ENCODE data around the gene DRD1. TPM values are rescaled to one million over a fixed set of nuclear protein-coding genes. Genes with fewer than 3 reads are reported as not detected.
"Not testable (repeated sequence)": the region's sequence is repeated elsewhere in the genome, so short reads cannot be mapped to it uniquely, and the experiment has no call there.

Gene DRD1
- total RNA-seq, 1 donor from 2014 or later: 0.07 TPM

DNA sequence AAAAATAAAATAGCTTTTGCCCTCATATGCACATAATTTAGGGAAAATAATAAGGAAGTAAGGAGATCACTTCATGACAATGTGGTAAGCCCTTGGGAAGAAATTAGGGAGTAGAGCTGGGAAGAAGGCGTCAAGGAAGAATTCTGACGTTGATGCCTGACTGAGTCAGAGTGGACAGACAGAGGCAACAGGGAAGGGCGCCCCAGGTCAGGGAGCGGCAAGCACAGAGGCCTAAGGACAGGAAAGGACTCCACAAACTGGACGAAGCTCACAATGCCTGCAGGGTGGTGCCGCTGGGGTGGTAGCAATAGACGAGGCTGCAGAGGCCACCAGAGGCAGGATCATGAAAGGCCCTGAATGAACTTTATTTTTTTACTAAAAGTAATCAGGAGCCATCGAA is 7.6 kb downstream of the DRD1 start:
- Mint-ChIP-seq H3K9me3 (no peaks in the 10 kb centered on the region), H3K27ac (no peak overlapping the region), H3K4me3 (no peak overlapping the region), H3K27me3 (peaks cover 39% of the 10 kb centered on the region), H3K4me1 (no peaks in the 10 kb centered on the region), H3K36me3 (ENCODE audit: low read depth) (no peaks in the 10 kb centered on the region)
- intact Hi-C loops (cut with micrococcal nuclease): no loop called here
- no peak for DNase-seq

DNA sequence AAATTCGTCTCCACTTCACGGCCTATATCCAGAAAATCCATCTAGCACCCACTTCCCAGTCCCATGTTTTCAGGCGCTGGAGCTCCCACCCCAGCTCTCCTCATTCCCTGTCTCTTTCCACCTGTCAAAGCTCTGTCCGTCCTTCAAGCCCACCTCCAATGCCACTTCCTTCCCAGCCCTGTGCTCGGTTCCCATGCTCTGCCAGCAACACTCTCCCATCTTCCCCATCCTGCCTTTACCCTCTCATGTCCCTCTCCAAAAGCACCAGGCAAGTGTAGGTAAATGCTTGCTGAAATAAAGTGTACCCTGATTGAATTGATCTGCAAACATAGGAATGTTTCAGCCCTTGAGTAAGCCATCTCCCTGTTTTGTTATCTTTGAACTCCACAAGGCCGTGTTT is 9.2 kb downstream of the DRD1 start:
- peak; percentile 16 for DNase-seq
- intact Hi-C loops (cut with micrococcal nuclease): no loop called here
- Mint-ChIP-seq H3K36me3 (ENCODE audit: low read depth) (no peaks in the 10 kb centered on the region), H3K9me3 (no peaks in the 10 kb centered on the region), H3K27me3 (peaks cover 28% of the 10 kb centered on the region), H3K4me3 (no peak overlapping the region), H3K4me1 (no peaks in the 10 kb centered on the region), H3K27ac (no peak overlapping the region)

DNA sequence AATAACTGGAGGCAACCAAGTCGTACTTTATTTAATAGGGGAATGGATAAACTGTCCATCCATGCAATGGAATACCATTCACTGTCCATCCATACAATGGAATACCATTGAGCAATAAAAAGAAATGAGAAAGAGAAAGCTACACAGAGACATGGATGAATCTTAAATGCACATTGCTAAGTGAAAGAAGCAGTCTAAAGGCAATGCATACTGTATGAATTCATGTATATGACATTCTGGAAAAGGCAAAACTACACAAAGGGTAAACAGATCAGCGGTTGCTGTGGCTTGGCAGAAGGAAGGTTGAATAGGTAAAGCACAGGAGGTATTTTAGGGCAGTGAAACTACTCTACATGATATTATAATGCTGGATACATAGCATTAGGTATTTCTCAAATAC is 16.2 kb downstream of the DRD1 start:
- intact Hi-C loops (cut with micrococcal nuclease): no loop called here
- Mint-ChIP-seq H3K9me3 (peaks cover 4% of the 10 kb centered on the region), H3K4me3 (no peak overlapping the region), H3K36me3 (ENCODE audit: low read depth) (no peaks in the 10 kb centered on the region), H3K27ac (no peak overlapping the region), H3K27me3 (peaks cover 13% of the 10 kb centered on the region), H3K4me1 (no peaks in the 10 kb centered on the region)
- DNase-seq: no peak

DNA sequence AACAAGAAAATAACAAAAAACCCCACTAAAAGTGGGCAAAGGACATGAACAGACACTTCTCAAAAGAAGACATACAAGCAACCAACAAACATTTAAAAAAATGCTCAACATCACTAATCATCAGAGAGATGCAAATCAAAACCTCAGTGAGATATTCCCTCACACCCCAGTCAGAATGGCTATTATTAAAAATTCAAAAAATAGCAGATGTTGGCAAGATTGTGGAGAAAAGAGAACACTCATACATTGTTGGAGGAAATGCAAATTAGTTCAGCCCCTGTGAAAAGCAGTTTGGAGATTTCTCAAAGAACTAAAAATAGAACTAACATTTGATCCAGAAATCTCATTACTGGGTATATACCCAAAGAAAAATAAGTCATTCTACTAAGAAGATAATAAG is 19.4 kb downstream of the DRD1 start:
- H3K4me3 Mint-ChIP-seq; H3K4me1 Mint-ChIP-seq; intact Hi-C loops (cut with micrococcal nuclease); H3K36me3 Mint-ChIP-seq (ENCODE audit: low read depth); H3K27ac Mint-ChIP-seq: not testable (repeated sequence)
- peak; percentile 2 for DNase-seq
- Mint-ChIP-seq H3K27me3 (peaks cover 16% of the 10 kb centered on the region), H3K9me3 (peaks cover 13% of the 10 kb centered on the region)

DNA sequence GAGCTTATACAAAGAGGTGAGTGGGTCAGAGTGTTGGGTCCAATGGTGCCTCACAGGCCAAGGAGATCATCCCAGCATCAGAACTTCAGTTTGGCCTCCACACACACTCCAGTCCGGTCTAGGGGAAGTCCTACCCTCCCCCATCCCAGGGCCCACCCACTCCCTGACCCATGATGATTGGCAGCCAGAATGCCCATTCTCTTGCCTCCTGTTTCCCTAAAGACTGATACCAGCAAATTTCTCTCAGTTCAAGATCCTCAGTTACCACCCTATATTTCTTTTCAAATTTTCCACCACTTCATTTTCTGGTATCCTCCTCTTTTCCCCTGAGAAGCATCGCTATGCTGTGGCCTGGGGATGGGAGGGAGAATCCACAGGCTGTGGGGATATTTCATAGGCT is 21.9 kb downstream of the DRD1 start:
- peaks cover 14% of the 10 kb centered on the region for H3K9me3 Mint-ChIP-seq
- intact Hi-C loops (cut with micrococcal nuclease): no loop called here
- H3K4me1 Mint-ChIP-seq: no peaks in the 10 kb centered on the region
- no peak overlapping the region for H3K4me3 Mint-ChIP-seq
- H3K36me3 Mint-ChIP-seq (ENCODE audit: low read depth): no peaks in the 10 kb centered on the region
- peaks cover 16% of the 10 kb centered on the region for H3K27me3 Mint-ChIP-seq
- DNase-seq: no peak
- no peak overlapping the region for H3K27ac Mint-ChIP-seq

DNA sequence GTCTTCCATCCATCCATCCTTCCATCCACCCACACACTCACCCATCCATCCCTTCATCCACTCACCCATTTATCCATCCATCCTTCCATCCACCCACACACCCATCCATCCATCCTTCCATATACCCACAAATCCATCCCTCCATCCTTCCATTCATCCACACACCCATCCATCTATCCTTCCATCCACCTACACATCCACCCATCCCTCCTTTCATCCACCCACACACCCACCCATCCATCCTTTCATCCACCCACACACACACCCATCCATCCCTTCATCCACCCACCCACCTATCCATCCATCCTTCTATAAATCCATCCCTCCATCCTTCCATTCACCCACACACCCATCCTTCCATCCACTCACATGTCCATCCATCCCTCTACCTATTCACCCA is 23.6 kb downstream of the DRD1 start:
- Mint-ChIP-seq H3K27me3 (peaks cover 16% of the 10 kb centered on the region), H3K4me3 (no peak overlapping the region), H3K36me3 (ENCODE audit: low read depth) (no peaks in the 10 kb centered on the region), H3K27ac (no peak overlapping the region), H3K9me3 (peaks cover 18% of the 10 kb centered on the region), H3K4me1 (no peaks in the 10 kb centered on the region)
- no peak for DNase-seq
- intact Hi-C loops (cut with micrococcal nuclease): no loop called here

DNA sequence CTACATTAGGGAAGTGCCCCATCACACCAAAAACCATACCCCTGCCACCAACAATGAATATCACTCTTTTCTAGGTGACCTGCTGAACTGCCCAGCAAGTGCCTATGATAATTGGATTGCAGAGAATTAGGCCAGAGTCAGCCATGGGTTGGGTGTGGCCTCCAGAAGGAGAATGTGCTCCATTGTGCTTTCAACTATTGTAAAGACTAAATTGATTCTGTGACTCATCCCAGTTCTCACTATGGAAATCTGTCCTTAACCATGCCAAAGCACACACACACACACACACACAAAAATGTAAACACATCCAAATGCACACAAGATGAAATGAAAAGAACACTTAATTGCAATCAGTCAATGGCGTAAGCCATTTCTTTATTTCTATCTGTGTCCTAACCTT is 25.7 kb downstream of the DRD1 start:
- Mint-ChIP-seq H3K9me3 (peaks cover 18% of the 10 kb centered on the region), H3K4me3 (no peak overlapping the region), H3K27me3 (peaks cover 10% of the 10 kb centered on the region), H3K36me3 (ENCODE audit: low read depth) (no peaks in the 10 kb centered on the region), H3K4me1 (no peaks in the 10 kb centered on the region), H3K27ac (no peak overlapping the region)
- intact Hi-C loops (cut with micrococcal nuclease): no loop called here
- DNase-seq: no peak

DNA sequence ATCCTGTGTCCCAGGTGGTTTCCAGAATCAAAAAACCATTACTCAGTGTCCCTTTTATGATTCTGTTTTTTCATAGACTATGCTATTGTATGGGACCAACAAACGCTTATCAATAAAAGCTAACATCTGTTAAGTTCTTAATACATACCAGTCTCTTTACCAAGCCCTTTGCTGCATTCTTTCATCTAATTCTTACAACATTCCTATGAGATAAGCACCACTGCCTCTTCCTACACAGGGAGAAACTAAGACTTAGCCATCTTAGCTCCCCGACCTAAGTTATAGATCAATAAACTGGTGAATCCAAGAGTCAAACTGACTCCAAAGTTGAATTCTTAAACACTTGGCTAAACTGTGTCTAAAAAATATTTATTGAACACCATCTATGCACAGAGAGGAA is 26.6 kb downstream of the DRD1 start:
- Mint-ChIP-seq H3K27ac (no peak overlapping the region), H3K9me3 (peaks cover 18% of the 10 kb centered on the region), H3K4me3 (no peak overlapping the region), H3K4me1 (no peaks in the 10 kb centered on the region), H3K27me3 (peaks cover 8% of the 10 kb centered on the region), H3K36me3 (ENCODE audit: low read depth) (no peaks in the 10 kb centered on the region)
- intact Hi-C loops (cut with micrococcal nuclease): no loop called here
- no peak for DNase-seq

DNA sequence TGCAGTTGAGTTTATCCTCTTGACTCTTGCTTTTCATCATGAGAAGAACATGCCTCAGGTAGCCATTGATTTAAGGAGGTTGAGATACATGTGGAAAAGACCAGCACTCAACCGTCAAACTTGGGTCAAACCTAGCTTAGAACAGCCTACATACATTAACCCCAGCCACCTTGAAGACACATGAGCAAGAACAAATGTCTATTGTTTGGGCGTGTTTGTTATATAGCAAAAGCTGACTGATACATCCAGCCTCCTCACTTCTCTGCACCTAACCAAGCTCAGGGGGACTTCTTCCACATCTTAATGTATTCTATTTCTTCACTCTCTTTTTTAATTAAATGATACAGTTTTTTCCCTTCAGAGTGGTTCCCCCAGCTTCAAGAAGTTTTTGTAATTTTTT is 28.7 kb downstream of the DRD1 start:
- intact Hi-C loops (cut with micrococcal nuclease): no loop called here
- H3K27me3 Mint-ChIP-seq: peaks cover 8% of the 10 kb centered on the region
- no peaks in the 10 kb centered on the region for H3K4me1 Mint-ChIP-seq
- no peak for DNase-seq
- no peak overlapping the region for H3K27ac Mint-ChIP-seq
- H3K36me3 Mint-ChIP-seq (ENCODE audit: low read depth): no peaks in the 10 kb centered on the region
- H3K4me3 Mint-ChIP-seq: no peak overlapping the region
- peaks cover 10% of the 10 kb centered on the region for H3K9me3 Mint-ChIP-seq

DNA sequence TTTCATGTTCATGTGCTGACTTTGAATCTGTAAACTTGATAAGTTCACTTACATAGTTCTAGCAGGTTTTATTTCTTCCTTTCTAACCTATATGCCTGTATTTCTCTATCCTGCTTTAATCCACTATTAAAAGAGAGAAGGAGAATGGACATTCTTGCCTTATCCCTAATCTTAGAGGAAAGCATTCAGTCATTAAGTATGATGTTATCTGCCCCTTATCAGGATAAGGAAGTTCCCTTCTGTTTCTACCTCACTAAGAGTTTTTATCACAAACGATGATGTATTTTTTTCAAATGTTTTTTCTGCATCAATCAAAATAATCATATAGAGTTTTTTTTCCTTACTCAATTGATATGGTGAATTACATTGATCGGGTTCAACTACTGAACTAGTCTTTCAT is 33.1 kb downstream of the DRD1 start:
- no peak for DNase-seq
- Mint-ChIP-seq H3K4me1 (no peaks in the 10 kb centered on the region), H3K4me3 (no peak overlapping the region), H3K27ac (no peak overlapping the region), H3K36me3 (ENCODE audit: low read depth) (no peaks in the 10 kb centered on the region), H3K9me3 (peaks cover 4% of the 10 kb centered on the region), H3K27me3 (peaks cover 11% of the 10 kb centered on the region)
- intact Hi-C loops (cut with micrococcal nuclease): no loop called here

DNA sequence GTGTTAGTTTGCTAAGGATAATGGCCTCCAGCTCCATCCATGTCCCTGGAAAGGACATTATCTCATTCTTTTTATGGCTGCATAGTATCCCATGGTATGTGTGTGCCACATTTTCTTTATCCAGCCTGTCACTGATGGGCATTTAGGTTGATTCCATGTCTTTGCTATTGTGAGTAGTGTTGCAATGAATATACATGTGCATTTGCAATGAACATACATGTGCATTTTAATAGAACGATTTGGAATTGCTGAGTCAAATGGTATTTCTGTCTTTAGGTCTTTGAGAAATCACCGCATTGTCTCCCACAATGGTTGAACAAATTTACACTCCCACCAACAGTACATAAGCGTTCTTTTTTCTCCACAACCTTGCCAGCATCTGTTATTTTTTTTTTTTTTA is 37.7 kb downstream of the DRD1 start:
- peaks cover 5% of the 10 kb centered on the region for H3K27me3 Mint-ChIP-seq
- intact Hi-C loops (cut with micrococcal nuclease): no loop called here
- H3K36me3 Mint-ChIP-seq (ENCODE audit: low read depth): no peaks in the 10 kb centered on the region
- no peaks in the 10 kb centered on the region for H3K4me1 Mint-ChIP-seq
- no peaks in the 10 kb centered on the region for H3K9me3 Mint-ChIP-seq
- no peak overlapping the region for H3K27ac Mint-ChIP-seq
- H3K4me3 Mint-ChIP-seq: no peak overlapping the region
- DNase-seq: no peak

DNA sequence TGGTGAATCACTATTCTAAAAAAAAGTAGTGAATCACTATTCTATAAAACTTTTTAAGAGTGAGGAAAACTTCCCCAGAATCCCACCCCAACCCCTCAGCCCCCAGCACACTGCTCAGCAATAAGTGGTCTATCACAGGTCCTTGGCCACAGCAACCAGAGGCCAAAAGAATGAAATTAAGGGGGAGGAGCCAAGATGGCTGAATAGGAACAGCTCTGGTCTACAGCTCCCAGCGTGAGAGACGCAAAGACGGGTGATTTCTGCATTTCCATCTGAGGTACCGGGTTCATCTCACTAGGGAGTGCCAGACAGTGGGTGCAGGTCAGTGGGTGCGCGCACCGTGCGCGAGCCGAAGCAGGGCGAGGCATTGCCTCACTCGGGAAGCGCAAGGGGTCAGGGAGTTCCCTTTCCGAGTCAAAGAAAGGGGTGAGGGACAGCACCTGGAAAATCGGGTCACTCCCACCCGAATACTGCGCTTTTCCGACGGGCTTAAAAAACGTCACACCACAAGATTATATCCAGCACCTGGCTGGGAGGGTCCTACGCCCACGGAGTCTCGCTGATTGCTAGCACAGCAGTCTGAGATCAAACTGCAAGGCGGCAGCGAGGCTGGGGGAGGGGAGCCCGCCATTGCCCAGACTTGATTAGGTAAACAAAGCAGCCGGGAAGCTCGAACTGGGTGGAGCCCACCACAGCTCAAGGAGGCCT is 46.2 kb downstream of the DRD1 start:
- DNase-seq; intact Hi-C loops (cut with micrococcal nuclease); H3K4me1 Mint-ChIP-seq; H3K9me3 Mint-ChIP-seq; H3K27ac Mint-ChIP-seq; H3K27me3 Mint-ChIP-seq; H3K36me3 Mint-ChIP-seq (ENCODE audit: low read depth); H3K4me3 Mint-ChIP-seq: not testable (repeated sequence)

DNA sequence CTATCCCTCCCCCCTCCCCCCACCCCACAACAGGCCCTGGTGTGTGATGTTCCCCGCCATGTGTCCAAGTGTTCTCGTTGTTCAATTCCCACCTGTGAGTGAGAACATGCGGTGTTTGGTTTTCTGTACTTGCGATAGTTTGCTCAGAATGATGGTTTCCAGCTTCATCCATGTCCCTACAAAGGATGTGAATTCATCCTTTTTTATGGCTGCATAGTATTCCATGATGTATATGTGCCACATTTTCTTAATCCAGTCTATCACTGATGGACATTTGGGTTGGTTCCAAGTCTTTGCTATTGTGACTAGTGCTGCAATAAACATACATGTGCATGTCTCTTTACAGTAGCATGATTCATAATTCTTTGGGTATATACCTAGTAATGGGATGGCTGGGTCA is 48.6 kb downstream of the DRD1 start:
- H3K27ac Mint-ChIP-seq; H3K27me3 Mint-ChIP-seq; intact Hi-C loops (cut with micrococcal nuclease): not testable (repeated sequence)

DNA sequence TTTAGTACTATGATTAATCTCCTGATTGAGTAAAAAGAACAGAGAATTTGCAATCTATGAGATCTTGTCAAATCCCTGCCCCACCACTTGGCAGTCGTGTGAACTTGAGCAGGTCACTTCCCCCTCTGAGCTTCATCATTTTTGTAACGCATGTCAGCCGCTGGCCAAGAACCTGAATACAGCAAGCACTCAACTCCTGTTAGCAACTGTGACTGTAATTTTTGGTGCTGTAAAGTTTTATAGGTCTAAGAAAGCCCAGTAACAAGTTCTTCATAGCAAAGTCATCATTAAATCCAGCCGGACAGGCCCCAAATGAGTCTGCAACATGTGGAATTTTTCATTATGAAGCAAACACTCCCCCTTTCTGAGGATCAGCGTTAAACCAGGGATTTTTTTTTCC is 49.4 kb downstream of the DRD1 start:
- no peaks in the 10 kb centered on the region for H3K36me3 Mint-ChIP-seq (ENCODE audit: low read depth)
- no peaks in the 10 kb centered on the region for H3K9me3 Mint-ChIP-seq
- H3K27me3 Mint-ChIP-seq: no peaks in the 10 kb centered on the region
- H3K4me3 Mint-ChIP-seq: no peak overlapping the region
- no peaks in the 10 kb centered on the region for H3K4me1 Mint-ChIP-seq
- no peak for DNase-seq
- no peak overlapping the region for H3K27ac Mint-ChIP-seq
- intact Hi-C loops (cut with micrococcal nuclease): no loop called here

More for the DNA sequence above, 48.6 kb downstream of the DRD1 start:
- H3K4me1 Mint-ChIP-seq; H3K9me3 Mint-ChIP-seq; H3K4me3 Mint-ChIP-seq; H3K36me3 Mint-ChIP-seq (ENCODE audit: low read depth); DNase-seq: not testable (repeated sequence)

DNA sequence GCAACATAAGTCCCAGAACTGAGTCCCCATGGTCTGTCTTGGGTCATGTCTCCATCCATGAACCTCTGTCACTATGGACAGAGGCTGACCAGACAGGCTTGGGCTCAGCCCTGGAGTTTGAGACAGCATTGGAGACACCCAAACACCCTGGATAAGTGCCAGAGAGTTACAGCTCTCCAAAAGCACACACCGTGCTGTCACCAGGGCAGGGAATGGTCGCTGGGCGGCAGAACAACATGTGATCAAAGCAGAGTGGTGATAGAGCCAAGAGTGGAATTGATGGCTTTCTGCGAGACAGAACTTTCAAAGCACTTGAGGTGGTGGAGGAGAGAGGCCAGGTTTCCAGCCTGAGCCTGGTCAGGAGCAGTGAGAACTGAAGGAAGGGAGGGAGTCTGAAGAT is 50.1 kb downstream of the DRD1 start:
- no peaks in the 10 kb centered on the region for H3K27me3 Mint-ChIP-seq

More for the DNA sequence above, 50.1 kb downstream of the DRD1 start:
- Mint-ChIP-seq H3K36me3 (ENCODE audit: low read depth) (no peaks in the 10 kb centered on the region), H3K4me1 (no peaks in the 10 kb centered on the region), H3K27ac (no peak overlapping the region), H3K4me3 (no peak overlapping the region), H3K9me3 (no peaks in the 10 kb centered on the region)
- DNase-seq: no peak
- intact Hi-C loops (cut with micrococcal nuclease): no loop called here
